GM21528 (cell line): ENCODE results near the gene LIFR.
"Not testable (repeated sequence)": the region's sequence is repeated elsewhere in the genome, so short reads cannot be mapped to it uniquely, and the experiment has no call there.

Experiments
- ATAC-seq: cut with Tn5 transposase; IDR thresholded peaks from one replicate; pipeline ENCODE4 v1.9.1; 2021; ENCODE audit warnings: mild to moderate bottlenecking, moderate library complexity; ENCODE audit not compliant: unreplicated experiment, low FRiP score

Gene LIFR

GRCh38 chr5:38528162-38528703 is 28.2 kb downstream of the LIFR start:
- no peak for ATAC-seq

DNA sequence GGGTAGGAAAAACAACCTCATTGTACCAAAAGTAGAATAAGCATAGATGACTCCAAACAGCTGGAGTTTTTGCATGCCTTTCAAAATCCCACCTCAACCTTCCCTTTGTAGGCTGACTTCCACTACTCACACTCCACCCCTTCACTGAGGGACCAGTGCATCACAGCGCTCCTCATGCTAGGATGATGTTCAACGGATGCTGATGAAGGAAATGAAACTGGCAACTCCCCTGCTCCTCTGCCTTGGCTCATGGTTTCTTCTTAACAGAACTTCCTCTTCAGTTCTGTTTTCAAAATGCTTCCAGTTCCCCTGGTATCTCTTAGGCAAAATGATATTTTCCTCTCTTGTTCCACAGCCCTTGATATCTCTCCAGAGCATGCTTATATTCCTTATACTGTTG is 29.0 kb downstream of the LIFR start:
- ATAC-seq, result no peak

DNA sequence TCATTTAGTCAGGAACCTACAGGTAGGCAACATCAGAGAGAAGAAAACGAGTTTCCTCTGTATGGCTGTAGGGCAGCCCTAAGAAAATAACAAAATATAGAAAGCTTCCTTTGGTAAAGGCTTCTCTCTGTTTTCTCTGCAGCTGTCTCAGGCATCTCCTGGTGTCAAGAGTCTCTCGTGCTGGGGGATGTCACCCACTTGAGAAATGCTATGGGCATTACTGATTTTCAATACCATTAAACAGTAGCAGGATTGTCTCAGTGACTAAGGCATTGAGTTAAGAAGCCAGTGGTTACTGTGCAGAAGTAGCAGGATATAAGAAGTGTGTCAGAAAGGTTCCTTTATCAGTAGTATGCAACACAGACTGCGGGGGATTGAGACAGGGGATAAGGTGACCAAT is 32.4 kb downstream of the LIFR start:
- ATAC-seq, result no peak

GRCh38 chr5:38519476-38519875 is 37.0 kb downstream of the LIFR start:
- no peak for ATAC-seq

GRCh38 chr5:38518341-38518740 is 38.1 kb downstream of the LIFR start:
- ATAC-seq, result no peak

- not testable (repeated sequence) for ATAC-seq
Measured at GRCh38 chr5:38516649-38517048, 39.8 kb downstream of the LIFR start.

- ATAC-seq, result no peak
Measured at GRCh38 chr5:38515646-38516045, 40.8 kb downstream of the LIFR start.

DNA sequence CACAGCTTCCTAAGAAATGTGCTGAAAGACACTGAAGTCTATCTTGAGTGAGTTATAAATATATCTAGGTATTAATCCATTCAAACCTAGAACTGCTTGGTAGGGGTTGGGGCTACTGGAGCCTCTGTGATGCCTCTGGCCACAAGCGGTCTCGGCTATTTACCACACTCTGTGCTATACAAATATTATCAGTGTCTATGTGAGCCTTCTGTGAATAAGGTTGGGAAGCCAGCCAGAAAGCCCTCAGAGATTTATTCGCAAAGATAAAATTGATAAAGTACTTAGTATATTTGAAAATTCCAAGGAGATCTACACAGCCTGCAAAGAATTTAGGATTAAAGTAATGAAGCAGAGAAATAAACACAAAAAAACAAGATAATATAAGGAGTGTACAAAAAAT is 41.4 kb downstream of the LIFR start:
- ATAC-seq, result no peak

GRCh38 chr5:38509185-38509584 is 47.3 kb downstream of the LIFR start:
- ATAC-seq, result no peak

GRCh38 chr5:38506302-38506701 is 50.1 kb downstream of the LIFR start:
- no peak for ATAC-seq

- no peak for ATAC-seq
Measured at GRCh38 chr5:38500573-38501260, 55.7 kb downstream of the LIFR start.

- no peak for ATAC-seq
Measured at GRCh38 chr5:38497946-38498345, 58.5 kb downstream of the LIFR start.

DNA sequence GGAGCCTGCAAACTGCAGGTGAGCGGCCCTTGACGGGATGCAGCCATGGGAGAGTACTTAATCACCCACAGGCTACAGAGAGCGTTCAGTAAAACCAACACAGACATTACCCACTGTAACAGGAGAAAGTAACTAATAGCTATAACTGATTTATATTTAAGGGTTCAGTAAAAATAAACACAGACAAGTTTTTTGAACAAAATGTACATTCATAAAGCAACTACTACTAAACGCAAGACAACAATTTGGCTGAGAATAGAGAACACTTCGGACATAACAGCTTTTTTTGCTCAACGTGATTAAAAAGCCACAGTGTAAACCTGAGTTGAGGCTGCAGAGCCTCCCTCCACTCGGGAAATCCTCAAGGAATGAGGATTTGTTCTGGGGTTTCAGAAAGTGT is 61.7 kb downstream of the LIFR start:
- no peak for ATAC-seq

DNA sequence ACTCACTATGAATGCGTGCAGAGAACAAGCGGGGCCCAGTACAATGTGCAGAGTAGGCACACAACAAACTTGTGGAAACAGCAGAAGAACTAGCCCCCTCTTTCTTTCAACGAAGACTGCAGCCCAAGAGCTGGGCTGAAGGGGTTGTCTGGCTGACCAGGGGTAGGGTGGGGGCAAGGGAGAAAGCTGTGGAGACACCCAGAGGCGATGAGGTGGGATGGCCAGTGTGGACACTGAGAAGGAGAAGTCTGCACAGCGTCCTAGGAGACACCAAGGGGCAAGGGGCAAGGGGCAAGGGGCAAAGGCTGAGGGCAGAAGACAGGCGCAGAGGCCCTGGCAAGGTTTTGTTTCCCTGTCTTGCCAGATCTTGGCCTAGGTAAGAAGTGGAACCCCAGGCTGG is 62.3 kb downstream of the LIFR start:
- ATAC-seq, result no peak

- ATAC-seq, result no peak
Measured at GRCh38 chr5:38483805-38484398, 72.5 kb downstream of the LIFR start.

GRCh38 chr5:38479315-38479904 is 77.0 kb downstream of the LIFR start:
- no peak for ATAC-seq

- ATAC-seq, result no peak
Measured at GRCh38 chr5:38478878-38479277, 77.6 kb downstream of the LIFR start.

DNA sequence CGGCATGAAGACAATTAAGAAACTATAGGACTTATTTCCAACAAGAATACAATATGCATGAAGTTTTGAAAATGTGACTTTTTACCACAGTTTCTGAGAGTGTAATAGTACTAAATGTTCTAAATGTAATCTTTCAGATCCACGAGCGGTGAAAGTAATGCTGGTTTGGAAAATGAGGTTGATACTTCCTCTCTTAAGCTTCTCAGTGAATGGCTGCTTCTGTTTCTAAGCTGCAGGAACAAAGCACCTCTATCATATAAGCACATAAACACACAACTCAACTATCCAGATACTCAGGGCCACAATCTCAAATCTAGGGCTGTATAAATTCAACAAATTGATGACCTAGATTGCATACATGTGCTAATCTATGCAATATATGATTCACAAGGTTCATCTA is 78.3 kb downstream of the LIFR start:
- ATAC-seq, result no peak

GRCh38 chr5:38473008-38473407 is 83.4 kb downstream of the LIFR start:
- ATAC-seq, result no peak

DNA sequence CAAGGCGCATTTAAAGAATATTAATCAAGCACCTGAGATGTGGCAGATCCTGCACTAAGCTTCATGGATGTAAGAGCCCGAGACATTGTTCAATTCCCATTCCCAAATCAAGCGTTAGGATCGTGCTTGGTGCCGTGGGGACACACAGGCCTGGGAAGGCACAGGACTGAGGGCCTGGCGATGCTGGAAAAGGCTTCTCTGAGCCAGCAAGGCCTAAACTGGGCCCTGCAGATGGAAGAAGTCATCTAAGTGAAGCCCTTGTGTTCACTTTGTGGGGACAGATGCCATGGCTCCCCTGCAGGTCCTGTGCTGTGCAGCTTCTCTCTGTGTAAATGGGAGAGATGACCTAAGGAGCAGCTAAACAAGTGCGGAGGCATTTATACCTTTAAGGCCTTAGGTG is 83.9 kb downstream of the LIFR start:
- ATAC-seq, result no peak

DNA sequence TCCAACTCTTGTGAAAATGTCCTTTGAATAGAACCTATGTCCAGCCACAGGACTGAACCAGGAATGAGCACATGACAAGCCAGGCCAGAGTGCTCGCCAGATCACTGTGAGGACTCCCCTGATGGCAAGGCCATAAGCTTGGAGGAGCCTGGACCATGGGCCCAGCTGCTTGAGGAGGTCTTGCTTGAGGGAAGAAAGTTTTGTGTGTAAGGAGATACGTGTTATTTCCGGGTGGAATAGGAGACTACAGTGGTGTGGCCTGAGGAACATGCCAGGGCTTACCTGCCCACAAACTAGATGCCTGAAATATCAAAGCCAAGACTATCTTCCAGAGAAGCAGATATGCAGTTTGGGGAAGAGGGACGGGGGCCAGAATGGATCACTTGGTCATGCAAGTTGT is 84.7 kb downstream of the LIFR start:
- no peak for ATAC-seq

DNA sequence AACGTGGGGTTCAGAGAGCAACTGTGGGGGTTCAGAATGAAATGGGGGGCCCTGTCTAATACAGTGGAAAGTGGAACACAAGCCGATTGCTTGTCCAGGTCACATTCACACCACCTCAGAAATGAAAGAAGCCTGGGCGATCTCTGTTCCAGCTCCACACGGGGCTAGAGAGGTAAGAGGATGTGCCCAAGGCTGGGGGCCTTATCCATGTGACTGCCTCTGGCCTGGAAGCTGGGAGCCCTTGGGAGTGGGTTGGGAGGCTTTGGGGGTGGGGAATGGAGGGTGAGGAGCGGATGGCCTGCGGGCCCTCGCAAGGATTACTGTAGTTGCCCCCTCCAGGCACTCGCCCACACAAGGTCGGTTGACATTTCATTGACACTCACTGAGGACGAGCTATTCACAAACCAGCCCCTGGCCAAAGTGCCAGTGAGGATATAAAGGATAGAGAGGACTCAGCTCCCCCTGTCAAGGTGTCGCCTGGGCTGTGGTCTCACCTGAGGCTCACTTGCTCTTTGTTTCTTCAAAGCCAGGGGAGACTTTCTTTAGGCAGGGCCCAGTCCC is 86.7 kb downstream of the LIFR start:
- no peak for ATAC-seq
